ENCODE measurements around the gene ADPRS.
A peak's percentile ranks its signal among the peaks of the same experiment; 100 is the strongest.

Gene ADPRS

GRCh38 chr1:36143424-36143823, 54.7 kb downstream of the ADPRS start:
- no peak for TF ChIP-seq CTCF (IDR thresholded peaks at IDR 0.05)
- no peaks in the 10 kb centered on the region for H3K27me3 ChIP-seq
- H3K9me3 ChIP-seq = no peaks in the 10 kb centered on the region
- H3K4me1 ChIP-seq = peaks cover 0 to 51% (median 15%) of the 10 kb centered on the region in 4 donors
- no peak for DNase-seq
- H3K27ac ChIP-seq = peak overlapping the region in 1 of 2 donors; percentile 44
- peaks cover 9 to 23% (median 12%) of the 10 kb centered on the region in 3 donors for H3K36me3 ChIP-seq
- no peak overlapping the region for H3K4me3 ChIP-seq
- intact Hi-C loops (cut with DNase I; ENCODE audit: low total_unique reads) = no loop called here
